ENCODE measurements around the gene CCDC106.

GRCh38 chr19:55649268-55650125 lies 1.5 kb downstream of the CCDC106 start:
- no peak for TF ChIP-seq CTCF (tag by site-specific recombination; IDR thresholded peaks at IDR 0.05)
- TF ChIP-seq ZNF621 (tag by site-specific recombination; IDR thresholded peaks at IDR 0.05) = no peak
- no peak for TF ChIP-seq ZNF530 (tag by site-specific recombination; IDR thresholded peaks at IDR 0.05; ENCODE audit: low read depth)
- no peak for TF ChIP-seq GLI4 (tag by site-specific recombination; IDR thresholded peaks at IDR 0.05)
- TF ChIP-seq ZNF114 (tag by site-specific recombination; IDR thresholded peaks at IDR 0.05) = no peak
- no peak for TF ChIP-seq ATF2 (tag by site-specific recombination; IDR thresholded peaks at IDR 0.05; ENCODE audit: low read depth)
